Activated naive CD4-positive, alpha-beta T cell treated with anti-CD3 and anti-CD28 coated beads, Interleukin-2, amount 50 U/mL, for 72 hours (primary cell): ENCODE results near the gene TUBGCP2. TPM values are rescaled to one million over a fixed set of nuclear protein-coding genes. Genes with fewer than 3 reads are reported as not detected.

Experiments
- ATAC-seq, 2 donors: fragments of 150-1000 bp; cut with Tn5 transposase; 2 replicates each; pipeline ENCODE4 v1.10.0; 2021; ENCODE audit warnings: mild to moderate bottlenecking in 2 of 2, moderate library complexity in 2 of 2
- DNase-seq, 2 donors: peaks; one replicate each; pipeline ENCODE4 v3.0.0; 2021 to 2022; ENCODE audit warnings: low spot score in 2 of 2
- H3K27ac Mint-ChIP-seq, 2 donors: one replicate each; pipeline ENCODE4 v1.8.0; 2022; ENCODE audit warnings: mild to moderate bottlenecking in 2 of 2, mixed read lengths in 2 of 2
- H3K36me3 Mint-ChIP-seq, 2 donors: one replicate each; pipeline ENCODE4 v1.8.0; 2022; ENCODE audit warnings: mixed read lengths in 2 of 2
- H3K9me3 Mint-ChIP-seq, 2 donors: one replicate each; pipeline ENCODE4 v1.8.0; 2022; ENCODE audit warnings: mixed read lengths in 2 of 2
- total RNA-seq, 2 donors: library from RNA; stranded (reverse); gene quantifications; one replicate each; pipeline ENCODE4 v1.2.3, GENCODE V29; 2022

TUBGCP2 gene
- total RNA-seq, 2 donors from 2014 or later, result 47.9 to 53.3 TPM

DNA sequence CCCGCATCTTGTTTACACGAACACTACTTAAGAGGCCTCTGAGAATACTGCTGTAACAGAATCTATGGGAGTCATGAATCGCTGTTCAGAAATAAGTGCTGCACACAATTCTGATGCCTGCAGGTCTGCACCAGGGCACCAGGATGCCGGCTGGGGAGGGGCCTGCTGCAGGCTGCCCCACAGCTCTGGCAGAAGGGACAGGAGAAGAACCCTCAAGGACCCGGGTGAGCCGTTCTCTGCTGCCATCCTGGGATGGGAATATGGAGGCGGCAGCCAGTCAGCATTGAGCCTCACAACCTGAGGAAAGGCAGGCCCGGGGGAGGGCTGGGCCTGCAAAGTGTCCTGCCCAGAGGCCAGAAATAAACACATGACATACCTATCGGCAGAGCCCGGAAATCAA lies 11.2 kb downstream of the TUBGCP2 start:
- no peak overlapping the region for H3K27ac Mint-ChIP-seq
- no peaks in the 10 kb centered on the region for H3K9me3 Mint-ChIP-seq
- DNase-seq (no peak), ATAC-seq (no peak)
- H3K36me3 Mint-ChIP-seq, result peaks cover 0 to 24% of the 10 kb centered on the region in 2 donors

DNA sequence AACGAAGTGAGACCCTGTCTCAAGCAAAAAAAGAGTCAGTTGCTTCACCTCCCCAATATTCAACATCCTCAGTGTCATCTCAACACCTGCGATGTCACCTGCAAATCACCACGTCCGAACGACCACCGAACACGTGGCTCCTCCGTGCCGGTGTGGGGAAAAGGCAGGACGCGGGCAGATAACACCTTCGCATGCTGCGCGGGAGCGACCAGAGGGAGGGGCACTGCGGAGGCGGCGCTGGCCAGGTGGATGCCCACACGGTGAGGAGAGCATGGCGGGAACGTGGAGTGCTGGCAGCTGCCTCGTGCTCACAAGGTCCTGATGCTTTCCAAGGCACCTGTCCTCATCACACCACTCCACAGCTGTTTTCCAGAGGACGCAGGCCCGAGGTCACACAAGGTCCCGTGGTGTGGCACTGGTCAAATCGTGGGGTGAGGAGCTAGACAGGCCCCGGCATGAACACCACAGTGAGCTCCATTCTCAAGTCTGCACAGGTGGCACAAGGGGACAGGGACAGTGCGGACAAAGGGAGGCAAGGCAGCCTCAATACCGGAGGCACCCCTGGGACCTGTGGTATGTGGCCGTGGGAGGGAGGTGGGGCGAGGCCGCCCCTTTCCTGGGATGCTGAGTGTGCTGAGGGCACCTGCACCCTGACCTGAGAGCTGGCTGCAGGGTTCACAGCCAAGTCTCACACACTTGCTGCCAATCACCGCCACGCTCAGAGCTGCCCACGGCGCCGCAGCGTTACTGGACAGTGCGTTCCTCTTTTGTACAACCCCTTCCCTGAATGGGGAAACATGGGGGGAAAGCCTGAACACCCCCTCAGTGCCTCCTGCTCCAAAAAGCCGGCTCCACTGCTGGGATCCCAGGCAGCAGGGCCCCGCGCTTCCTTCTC lies 13.0 kb downstream of the TUBGCP2 start:
- H3K9me3 Mint-ChIP-seq, result no peaks in the 10 kb centered on the region
- H3K36me3 Mint-ChIP-seq, result peaks cover 0 to 24% of the 10 kb centered on the region in 2 donors

DNA sequence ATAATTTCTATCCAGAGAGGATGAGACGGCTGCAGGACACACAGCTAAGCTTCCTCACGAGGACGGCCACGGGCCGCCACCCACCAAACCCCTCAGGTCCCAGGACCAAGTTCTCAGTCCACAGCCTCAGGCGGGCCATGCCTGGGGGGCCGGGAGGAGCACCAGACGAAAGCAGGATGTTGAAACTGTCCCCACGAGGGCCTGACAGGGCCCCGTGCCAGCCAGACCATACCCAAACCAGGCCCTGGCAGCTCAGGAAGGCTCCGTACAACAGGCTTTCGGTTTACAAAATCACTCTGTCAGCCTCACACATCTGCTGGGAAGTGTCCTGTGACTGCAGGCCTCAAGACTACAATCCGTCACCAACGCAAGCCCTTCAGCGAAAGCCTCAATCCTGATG lies 14.5 kb downstream of the TUBGCP2 start:
- no peak for DNase-seq

More for the DNA sequence above, 13.0 kb downstream of the TUBGCP2 start:
- DNase-seq (no peak), ATAC-seq (no peak)
- no peak overlapping the region for H3K27ac Mint-ChIP-seq

DNA sequence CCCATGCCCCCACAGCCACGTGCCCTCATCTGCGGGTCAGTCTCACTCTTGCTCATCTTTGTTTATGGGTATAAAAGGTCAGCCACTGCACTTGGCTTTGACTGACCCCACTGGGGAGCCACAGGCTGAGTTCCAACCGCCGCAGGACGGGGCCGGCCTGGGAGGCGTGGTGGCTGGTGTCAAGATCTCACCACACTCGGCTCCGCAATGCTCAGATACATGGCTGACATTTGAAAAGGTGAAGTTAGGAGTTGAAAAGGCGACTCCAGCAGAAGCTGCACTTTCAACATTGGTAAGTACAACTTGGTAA lies 14.9 kb downstream of the TUBGCP2 start:
- ATAC-seq, result peak in 1 of 2 donors; percentile 25
- no peak for DNase-seq
- H3K9me3 Mint-ChIP-seq, result no peaks in the 10 kb centered on the region
- H3K36me3 Mint-ChIP-seq, result peaks cover 3 to 20% of the 10 kb centered on the region in 2 donors
- peak overlapping the region; percentile 7 to 72 for H3K27ac Mint-ChIP-seq

More for the DNA sequence above, 14.5 kb downstream of the TUBGCP2 start:
- H3K9me3 Mint-ChIP-seq, result no peaks in the 10 kb centered on the region
- H3K27ac Mint-ChIP-seq, result peak overlapping the region in 1 of 2 donors; percentile 7
- ATAC-seq, result no peak
- H3K36me3 Mint-ChIP-seq, result peaks cover 0 to 19% of the 10 kb centered on the region in 2 donors

DNA sequence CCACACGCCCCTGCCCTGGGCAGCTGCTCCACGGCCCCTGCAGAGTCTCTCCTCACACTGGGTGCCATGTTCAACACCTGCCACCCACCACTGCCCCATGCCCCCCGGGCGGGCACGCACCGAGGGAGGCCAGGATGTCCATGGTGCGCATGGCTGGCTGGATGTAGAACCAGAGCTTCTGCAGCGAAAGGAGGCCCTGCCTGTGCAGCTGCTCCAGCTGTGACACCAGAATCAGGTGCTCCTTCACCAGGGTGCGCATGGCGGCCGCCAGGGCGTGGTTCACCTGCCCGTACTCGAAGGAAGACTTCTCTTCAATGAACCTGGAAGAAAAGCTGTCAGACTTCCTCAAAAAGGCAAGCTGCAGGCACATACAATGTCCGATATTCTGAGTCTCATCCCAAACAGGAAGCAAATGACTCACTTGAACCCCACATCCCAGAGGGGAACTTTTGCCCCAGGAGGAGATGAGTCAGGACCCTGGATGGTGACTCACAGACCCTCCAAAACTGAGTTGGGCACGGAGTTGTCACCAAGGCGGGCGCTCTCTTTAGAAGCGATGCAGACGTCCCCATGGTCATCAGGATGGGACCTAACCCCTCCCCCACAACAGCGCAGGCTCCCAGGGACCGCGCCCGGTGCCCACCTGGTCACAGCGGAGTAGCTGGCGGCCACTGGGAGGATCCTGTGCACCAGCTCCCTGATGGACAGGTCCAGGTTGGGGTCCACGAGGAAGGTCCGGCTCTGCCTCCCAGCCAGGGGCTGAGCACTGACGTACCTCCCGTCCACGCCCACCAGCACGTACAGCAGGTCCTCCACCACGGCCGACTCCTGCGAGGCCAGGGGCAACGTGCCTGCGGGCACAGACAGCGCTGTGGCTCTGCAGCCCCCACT lies 15.5 kb downstream of the TUBGCP2 start:
- peaks cover 5 to 19% of the 10 kb centered on the region in 2 donors for H3K36me3 Mint-ChIP-seq
- ATAC-seq (peak; percentile 40 to 96), DNase-seq (no peak)
- no peaks in the 10 kb centered on the region for H3K9me3 Mint-ChIP-seq
- peak overlapping the region; percentile 7 to 72 for H3K27ac Mint-ChIP-seq

DNA sequence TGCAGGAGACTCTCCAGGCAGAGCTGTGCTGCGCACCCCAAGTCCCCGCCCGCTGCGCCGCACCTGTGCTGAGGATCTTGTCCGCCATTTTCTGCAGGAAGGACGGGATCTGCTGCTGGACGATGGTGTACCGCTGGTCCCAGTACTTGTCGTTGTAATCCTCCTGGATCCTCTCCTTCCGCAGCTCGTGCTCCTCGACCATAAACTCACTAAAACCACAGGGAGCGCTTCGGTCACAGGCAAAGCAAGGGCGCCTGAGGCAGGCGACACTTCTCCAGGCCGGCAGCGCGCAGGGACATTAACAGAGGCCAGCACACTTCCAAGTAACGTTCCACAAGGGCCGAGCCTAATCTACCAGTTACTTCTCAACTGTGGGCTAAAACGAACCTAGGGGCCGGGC lies 18.9 kb downstream of the TUBGCP2 start:
- H3K9me3 Mint-ChIP-seq, result no peaks in the 10 kb centered on the region
- ATAC-seq (no peak), DNase-seq (no peak)
- H3K27ac Mint-ChIP-seq, result no peak overlapping the region
- peaks cover 7 to 33% of the 10 kb centered on the region in 2 donors for H3K36me3 Mint-ChIP-seq

DNA sequence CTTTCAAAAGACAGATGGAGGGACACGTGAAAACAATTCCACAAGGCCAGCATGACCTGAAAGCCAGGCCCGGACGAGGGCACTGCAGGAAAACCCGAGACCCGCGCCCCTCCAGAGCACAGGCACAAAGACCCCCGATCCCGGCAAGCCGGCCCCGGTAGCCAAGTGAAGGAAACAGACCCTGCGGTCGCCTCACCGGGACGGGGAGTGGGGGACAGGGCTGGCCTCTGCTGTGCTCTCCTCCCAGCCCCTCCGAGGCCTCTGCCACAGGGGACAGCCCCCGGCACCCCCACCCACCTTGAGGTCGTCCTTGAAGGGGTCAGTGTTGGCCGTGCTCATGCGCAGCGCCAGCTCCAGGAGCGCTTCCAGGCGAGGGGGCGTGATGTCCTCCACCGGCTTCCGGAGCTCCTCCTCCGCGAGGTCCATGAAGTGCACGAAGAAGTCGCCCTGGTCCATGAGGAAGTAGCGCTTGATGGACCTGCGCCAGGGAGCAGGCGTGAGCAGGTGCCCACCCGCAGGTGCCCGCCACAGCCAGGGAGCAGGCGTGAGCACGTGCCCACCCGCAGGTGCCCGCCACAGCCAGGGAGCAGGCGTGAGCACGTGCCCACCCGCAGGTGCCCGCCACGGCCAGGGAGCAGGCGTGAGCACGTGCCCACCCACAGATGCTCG lies 20.7 kb downstream of the TUBGCP2 start:
- peaks cover 10 to 40% of the 10 kb centered on the region in 2 donors for H3K36me3 Mint-ChIP-seq
- H3K27ac Mint-ChIP-seq, result no peak overlapping the region

DNA sequence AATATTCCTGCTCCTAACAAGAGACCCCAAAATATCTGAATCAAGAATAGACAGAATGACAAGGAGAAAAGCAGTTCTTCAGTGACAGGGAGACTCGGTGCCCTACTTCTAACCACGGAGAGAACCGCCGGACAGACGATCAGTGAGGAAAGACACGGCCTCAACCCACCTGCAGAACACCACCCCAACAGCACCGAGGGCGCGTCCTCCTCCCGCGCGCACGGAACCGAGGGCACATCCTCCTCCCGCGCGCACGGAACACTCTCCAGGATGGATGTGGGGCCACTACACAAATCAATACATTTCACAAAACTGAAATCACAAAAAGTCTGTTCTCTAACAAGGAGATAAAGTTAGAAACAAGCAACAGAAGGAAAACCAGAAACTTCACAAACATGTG lies 22.3 kb downstream of the TUBGCP2 start:
- H3K9me3 Mint-ChIP-seq, result no peaks in the 10 kb centered on the region
- DNase-seq, result no peak
- peak overlapping the region in 1 of 2 donors; percentile 31 for H3K27ac Mint-ChIP-seq
- H3K36me3 Mint-ChIP-seq, result peaks cover 10 to 35% of the 10 kb centered on the region in 2 donors
- ATAC-seq, result no peak

More for the DNA sequence above, 20.7 kb downstream of the TUBGCP2 start:
- no peaks in the 10 kb centered on the region for H3K9me3 Mint-ChIP-seq
- no peak for DNase-seq
- no peak for ATAC-seq

DNA sequence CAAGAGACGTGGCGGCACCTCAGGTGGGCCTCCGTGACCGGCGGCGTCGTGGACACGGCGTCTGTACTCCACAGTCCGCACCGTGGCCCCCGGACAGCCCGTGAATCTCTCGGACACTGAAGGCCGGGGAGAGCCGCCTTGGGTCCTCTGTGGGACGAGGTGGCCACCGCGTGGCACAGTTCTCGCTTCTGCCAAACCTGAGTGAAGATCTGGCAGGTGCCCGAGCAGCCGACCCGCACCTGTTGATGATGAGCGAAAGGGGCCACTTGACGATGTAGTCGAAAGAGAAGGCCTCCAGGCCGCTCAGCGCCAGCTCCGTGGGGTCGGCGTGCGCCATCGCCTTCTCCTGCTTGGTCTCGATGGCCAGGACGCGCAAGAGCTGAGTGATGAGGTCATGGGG lies 23.5 kb downstream of the TUBGCP2 start:
- no peaks in the 10 kb centered on the region for H3K9me3 Mint-ChIP-seq
- ATAC-seq (no peak), DNase-seq (no peak)
- H3K27ac Mint-ChIP-seq, result no peak overlapping the region
- peaks cover 10 to 35% of the 10 kb centered on the region in 2 donors for H3K36me3 Mint-ChIP-seq

DNA sequence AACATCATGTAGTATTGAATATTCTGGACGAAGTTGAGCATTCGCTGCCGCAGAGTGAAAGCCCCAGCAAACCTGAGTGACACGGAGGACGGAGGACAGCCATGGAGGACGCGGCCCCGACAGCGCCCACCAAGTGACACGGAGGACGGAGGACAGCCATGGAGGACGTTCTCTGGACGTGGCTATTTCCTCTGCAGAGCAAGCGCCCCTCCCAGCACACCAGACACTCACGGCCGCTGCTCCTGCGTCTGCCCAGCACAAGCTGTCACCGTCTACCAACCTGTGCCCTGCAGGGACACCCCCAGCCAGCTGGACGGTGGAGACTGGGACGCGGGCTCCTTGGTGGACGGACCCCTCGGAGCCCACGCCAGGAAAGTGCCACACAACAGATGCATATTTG lies 24.7 kb downstream of the TUBGCP2 start:
- H3K36me3 Mint-ChIP-seq, result peaks cover 9 to 33% of the 10 kb centered on the region in 2 donors
- ATAC-seq (no peak), DNase-seq (no peak)
- no peak overlapping the region for H3K27ac Mint-ChIP-seq
- H3K9me3 Mint-ChIP-seq, result no peaks in the 10 kb centered on the region

DNA sequence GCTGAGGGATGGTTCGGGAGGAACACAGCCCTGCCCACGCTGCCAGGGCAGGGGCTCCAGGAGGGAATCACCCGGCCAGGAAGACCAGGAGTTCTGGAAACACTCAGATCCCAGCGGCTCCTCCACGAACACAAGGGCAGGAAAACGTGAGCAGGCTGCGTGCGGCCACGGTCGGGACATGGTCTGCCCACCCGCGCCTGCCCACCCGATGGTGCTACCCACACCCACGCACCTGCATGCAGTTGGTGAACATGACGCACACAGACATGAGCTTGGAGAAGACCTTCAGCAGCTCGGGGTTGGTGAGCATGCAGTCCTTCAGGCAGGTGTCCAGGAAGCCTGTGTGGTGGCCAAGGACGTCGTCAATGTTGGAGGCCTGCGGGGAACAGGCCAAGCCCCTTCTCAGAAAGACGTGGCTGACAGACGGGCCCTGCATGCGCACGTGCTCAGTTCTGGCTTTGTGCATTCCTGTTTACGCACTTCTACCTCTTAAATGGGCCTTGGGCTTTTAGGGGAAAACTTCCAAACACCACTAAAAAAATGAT lies 25.8 kb downstream of the TUBGCP2 start:
- Mint-ChIP-seq H3K9me3 (no peaks in the 10 kb centered on the region), H3K36me3 (peaks cover 5 to 29% of the 10 kb centered on the region in 2 donors), H3K27ac (no peak overlapping the region)
- ATAC-seq, result no peak
- DNase-seq, result no peak

DNA sequence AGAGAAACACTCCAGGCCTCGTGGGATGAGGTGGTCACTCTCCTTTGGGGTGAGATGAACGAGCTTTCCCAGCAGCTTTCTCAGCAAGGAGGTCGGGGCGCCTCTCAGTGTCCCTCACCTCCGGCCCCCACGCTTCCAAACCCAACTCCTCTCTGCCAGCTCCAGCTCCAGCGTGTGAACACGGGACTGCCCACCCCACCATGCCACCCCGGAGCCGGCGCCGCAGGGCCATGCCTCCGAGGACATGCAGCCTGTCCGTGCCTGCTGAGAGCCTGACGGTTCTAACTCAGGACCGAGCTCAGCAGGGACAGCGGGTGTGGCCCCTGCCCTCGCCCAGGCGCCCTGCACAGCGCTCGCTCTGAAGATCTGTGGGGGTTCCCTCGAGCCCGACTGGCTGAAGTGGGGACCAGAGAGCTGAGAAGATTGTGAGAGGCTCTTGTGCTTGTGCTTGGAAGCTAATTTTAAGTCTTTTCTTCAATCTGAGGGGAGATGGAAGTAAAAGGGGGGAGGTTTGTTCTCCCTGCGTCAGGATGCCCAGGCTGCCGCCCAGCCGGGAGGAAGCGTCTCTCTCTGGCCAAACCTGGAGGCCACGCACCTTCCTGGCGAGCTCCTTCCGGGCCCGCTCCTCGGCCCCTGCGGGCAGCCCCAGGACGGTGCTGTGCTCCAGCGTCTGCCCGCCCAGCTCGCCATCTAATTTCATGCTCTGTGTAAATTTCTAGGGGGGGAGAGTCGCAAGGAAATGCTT lies 26.9 kb downstream of the TUBGCP2 start:
- DNase-seq (no peak), ATAC-seq (no peak)
- no peaks in the 10 kb centered on the region for H3K9me3 Mint-ChIP-seq
- no peak overlapping the region for H3K27ac Mint-ChIP-seq
- peaks cover 5 to 26% of the 10 kb centered on the region in 2 donors for H3K36me3 Mint-ChIP-seq

DNA sequence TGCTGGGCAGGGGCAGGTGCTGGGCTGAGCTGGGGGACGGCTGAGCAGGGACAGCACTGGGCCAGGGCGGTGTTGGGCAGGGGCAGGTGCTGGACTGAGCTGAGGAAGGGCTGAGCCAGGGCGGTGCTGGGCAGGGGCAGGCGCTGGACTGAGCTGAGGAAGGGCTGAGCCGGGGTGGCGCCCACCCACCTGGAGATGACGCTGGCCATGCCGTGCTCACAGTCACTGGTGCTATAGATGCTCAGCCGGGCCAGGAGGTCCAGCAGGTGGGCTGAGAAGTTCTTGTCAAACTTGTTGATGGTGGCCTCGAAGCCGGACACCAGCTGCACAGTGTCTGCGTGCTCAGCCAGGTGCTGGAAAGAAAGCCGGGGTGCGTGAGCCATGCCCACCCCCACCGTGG lies 27.6 kb downstream of the TUBGCP2 start:
- no peak for DNase-seq
- H3K9me3 Mint-ChIP-seq, result no peaks in the 10 kb centered on the region
- no peak for ATAC-seq
- H3K27ac Mint-ChIP-seq, result no peak overlapping the region
- H3K36me3 Mint-ChIP-seq, result peaks cover 5 to 19% of the 10 kb centered on the region in 2 donors

DNA sequence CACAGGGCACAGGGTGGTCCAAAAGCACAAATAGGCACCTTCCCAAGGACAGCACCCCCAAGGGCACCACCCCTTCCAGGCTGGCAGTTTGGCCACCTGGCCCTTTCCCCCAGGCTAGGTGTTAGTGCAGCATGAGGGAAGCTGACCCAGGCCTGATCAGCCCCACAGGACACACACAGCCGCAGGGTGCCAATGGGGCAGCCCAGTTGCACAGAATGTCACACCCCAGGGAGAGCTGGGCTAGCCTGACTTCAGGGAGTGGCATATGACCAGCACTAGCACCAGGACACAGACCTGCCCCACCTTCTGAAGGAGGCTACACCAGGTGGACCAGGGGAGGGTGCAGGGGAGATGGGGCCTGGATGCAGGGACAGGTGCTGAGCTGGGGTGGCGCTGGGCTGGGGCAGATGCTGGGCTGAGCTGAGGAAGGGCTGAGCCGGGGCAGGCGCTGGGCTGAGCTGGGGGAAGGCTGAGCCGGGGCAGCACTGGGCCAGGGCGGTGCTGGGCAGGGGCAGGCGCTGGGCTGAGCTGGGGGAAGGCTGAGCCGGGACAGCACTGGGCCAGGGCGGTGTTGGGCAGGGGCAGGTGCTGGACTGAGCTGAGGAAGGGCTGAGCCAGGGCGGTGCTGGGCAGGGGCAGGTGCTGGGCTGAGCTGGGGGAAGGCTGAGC lies 28.1 kb downstream of the TUBGCP2 start:
- no peak for DNase-seq
- H3K36me3 Mint-ChIP-seq, result peaks cover 11 to 20% of the 10 kb centered on the region in 2 donors
- no peaks in the 10 kb centered on the region for H3K9me3 Mint-ChIP-seq
- H3K27ac Mint-ChIP-seq, result no peak overlapping the region
- no peak for ATAC-seq
